DOHH2 (cell line): Measurements from ENCODE around the gene UNC93B1.

Source experiments
- H3F3A ChIP-seq: fragments of 200-600 bp; sonication (generic), shearing (Covaris generic); 2 replicates; pipeline ENCODE4 v1.6.0; 2016; ENCODE audit warnings: antibody characterized with exemption, mild to moderate bottlenecking; ENCODE audit not compliant: control insufficient read depth, insufficient read depth
- H3K27ac ChIP-seq: fragments of 200-600 bp; sonication (generic); 2 replicates; pipeline ENCODE4 v1.5.1; 2014; ENCODE audit warnings: low read depth, mild to moderate bottlenecking, low read length, moderate library complexity
- H3K27me3 ChIP-seq: fragments of 200-600 bp; sonication (generic); 2 replicates; pipeline ENCODE4 v1.6.1; 2014; ENCODE audit warnings: mild to moderate bottlenecking, low read length, mixed read lengths; ENCODE audit not compliant: control insufficient read depth
- H3K36me3 ChIP-seq: fragments of 200-600 bp; sonication (generic); 2 replicates; pipeline ENCODE4 v1.6.1; 2014; ENCODE audit warnings: mild to moderate bottlenecking, low read length, moderate library complexity, mixed read lengths; ENCODE audit not compliant: control insufficient read depth
- H3K4me1 ChIP-seq: fragments of 200-600 bp; sonication (generic); 2 replicates; pipeline ENCODE4 v1.6.1; 2014; ENCODE audit warnings: mild to moderate bottlenecking, low read length, mixed read lengths; ENCODE audit not compliant: control insufficient read depth
- H3K4me2 ChIP-seq: fragments of 200-600 bp; sonication (generic); 2 replicates; pipeline ENCODE4 v1.6.0; 2014; ENCODE audit warnings: mild to moderate bottlenecking, low read length, moderate library complexity
- H3K4me3 ChIP-seq: fragments of 200-600 bp; sonication (generic); 2 replicates; pipeline ENCODE4 v1.5.1; 2014; ENCODE audit warnings: mild to moderate bottlenecking, low read length, mixed read lengths
- H3K79me2 ChIP-seq: fragments of 200-600 bp; sonication (generic); 2 replicates; pipeline ENCODE4 v1.6.1; 2014; ENCODE audit warnings: mild to moderate bottlenecking, low read length, mixed read lengths; ENCODE audit not compliant: control insufficient read depth
- H3K9me2 ChIP-seq: fragments of 200-600 bp; sonication (generic); replicated peaks from 2 replicates; pipeline ENCODE4 v1.6.1; 2014; ENCODE audit warnings: mild to moderate bottlenecking, low read length, mixed read lengths; ENCODE audit not compliant: control insufficient read depth
- H3K9me3 ChIP-seq: fragments of 200-600 bp; sonication (generic); 2 replicates; pipeline ENCODE4 v1.6.1; 2014; ENCODE audit warnings: antibody characterized with exemption, low read length, mixed read lengths; ENCODE audit not compliant: control insufficient read depth, insufficient read depth
- H4K20me1 ChIP-seq: fragments of 200-600 bp; sonication (generic); 2 replicates; pipeline ENCODE4 v1.6.0; 2014; ENCODE audit warnings: low read depth, mild to moderate bottlenecking, antibody characterized with exemption, low read length, moderate library complexity; ENCODE audit not compliant: control insufficient read depth, insufficient read depth
- CTCF ChIP-seq: fragments of 200-600 bp; sonication (generic); IDR thresholded peaks from one replicate; pipeline ENCODE4 v1.5.1; 2014; ENCODE audit warnings: antibody characterized with exemption, mild to moderate bottlenecking, low read depth, low read length; ENCODE audit not compliant: poor library complexity, severe bottlenecking
- EZH2phosphoT487 ChIP-seq: fragments of 200-600 bp; sonication (generic); IDR thresholded peaks from 2 replicates; pipeline ENCODE4 v1.6.1; 2017; ENCODE audit warnings: borderline replicate concordance, mild to moderate bottlenecking, antibody characterized with exemption, low read length, moderate library complexity, mixed read lengths

Gene UNC93B1

GRCh38 chr11:68010090-68011041, 6.5 kb upstream of the UNC93B1 start, which contains the start of gene ALDH3B1:
ALDH3B1 (plus strand) TSS chr11:68010327; CDS start chr11:68015298, 4,971 bp downstream.
- peak within 1 kb of the TSS; percentile 31 for H3K27ac ChIP-seq

DNA sequence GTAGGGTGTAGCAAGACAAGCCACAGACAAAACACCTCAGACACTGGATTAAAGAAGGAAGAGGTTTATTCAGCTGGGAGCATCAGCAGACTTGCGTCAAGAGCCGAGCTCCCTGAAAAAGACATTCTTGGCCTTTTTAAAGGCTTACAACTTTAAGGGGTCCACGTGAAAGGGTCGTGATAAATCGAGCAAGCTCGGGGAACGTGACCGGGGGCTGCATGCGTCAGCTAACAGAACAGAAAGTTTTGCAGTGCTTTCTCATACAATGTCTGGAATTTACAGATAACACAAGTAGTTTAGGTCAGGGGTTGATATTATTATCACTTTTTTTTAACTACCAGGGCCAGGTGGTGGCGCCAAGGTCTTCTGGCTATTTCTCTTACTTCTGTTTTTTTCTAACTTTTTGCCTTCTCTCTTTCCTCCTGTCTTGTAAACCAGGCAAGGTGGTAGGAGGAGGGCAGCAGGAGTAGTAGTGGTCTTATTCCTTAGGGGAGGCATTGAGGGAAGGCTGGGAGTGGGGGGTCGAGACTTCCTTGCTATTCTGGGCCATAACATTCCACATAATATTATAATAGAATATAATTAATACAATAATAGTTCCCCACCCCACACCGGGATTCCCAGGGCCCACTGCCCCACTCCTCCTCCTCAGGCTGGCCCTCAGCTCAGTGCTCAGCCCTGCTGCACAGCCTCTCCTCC, 5.6 kb upstream of the UNC93B1 start:
- H3K36me3 ChIP-seq: no peaks in the 10 kb centered on the region
- peak overlapping the region; percentile 64 for H3K4me2 ChIP-seq

More at GRCh38 chr11:68010090-68011041, 6.5 kb upstream of the UNC93B1 start, which contains the start of gene ALDH3B1:
- no peaks in the 10 kb centered on the region for H3K9me2 ChIP-seq
- H3K27me3 ChIP-seq: no peaks in the 10 kb centered on the region
- H4K20me1 ChIP-seq: no peaks in the 10 kb centered on the region
- H3K4me3 ChIP-seq: peak within 1 kb of the TSS; percentile 29
- H3K36me3 ChIP-seq: no peaks in the 10 kb centered on the region
- peaks cover 31% of the 10 kb centered on the region for H3K4me1 ChIP-seq
- no peak for TF ChIP-seq EZH2phosphoT487
- TF ChIP-seq CTCF: no peak
- H3K79me2 ChIP-seq: no peaks in the 10 kb centered on the region
- H3K9me3 ChIP-seq: no peaks in the 10 kb centered on the region
- H3F3A ChIP-seq: peaks cover 6% of the 10 kb centered on the region; the same call in 1 of the 2 replicates
- H3K4me2 ChIP-seq: peak within 1 kb of the TSS; percentile 64

More for the DNA sequence above, 5.6 kb upstream of the UNC93B1 start:
- TF ChIP-seq EZH2phosphoT487 (no peak), CTCF (peak; percentile 57)
- Histone ChIP-seq H3K27ac (peak overlapping the region; percentile 31), H3K4me1 (peaks cover 33% of the 10 kb centered on the region), H3K27me3 (no peaks in the 10 kb centered on the region), H3K9me3 (no peaks in the 10 kb centered on the region), H3F3A (peaks cover 6% of the 10 kb centered on the region; the same call in 1 of the 2 replicates), H3K79me2 (no peaks in the 10 kb centered on the region), H3K4me3 (peak overlapping the region; percentile 29), H4K20me1 (no peaks in the 10 kb centered on the region), H3K9me2 (no peaks in the 10 kb centered on the region)
